GM19035 (cell line): ENCODE data around the gene OR52N5.

Source experiments
- ATAC-seq: cut with Tn5 transposase; IDR thresholded peaks from one replicate; pipeline ENCODE4 v1.9.1; 2021; ENCODE audit not compliant: unreplicated experiment

The OR52N5 gene

DNA sequence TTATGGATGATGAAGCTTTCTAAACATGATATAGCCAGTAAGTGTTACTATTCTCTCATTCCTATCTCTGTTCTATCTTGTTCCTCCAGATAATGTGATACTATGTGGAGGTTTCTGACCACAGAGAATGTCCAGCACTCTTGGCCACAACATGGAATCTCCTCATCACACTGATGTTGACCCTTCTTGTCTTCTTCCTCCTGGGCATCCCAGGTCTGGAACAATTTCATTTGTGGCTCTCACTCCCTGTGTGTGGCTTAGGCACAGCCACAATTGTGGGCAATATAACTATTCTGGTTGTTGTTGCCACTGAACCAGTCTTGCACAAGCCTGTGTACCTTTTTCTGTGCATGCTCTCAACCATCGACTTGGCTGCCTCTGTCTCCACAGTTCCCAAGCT is 56.8 kb downstream of the OR52N5 start:
- ATAC-seq, result no peak
